AG08396 (cell line): ENCODE measurements around the gene HRK.

Source experiments
- DNase-seq: peaks from one replicate; pipeline ENCODE4 v3.0.0; 2012; ENCODE audit warnings: low spot score, mixed read lengths

HRK gene

GRCh38 chr12:116897476-116897875 is 16.2 kb upstream of the HRK start:
- DNase-seq = no peak

DNA sequence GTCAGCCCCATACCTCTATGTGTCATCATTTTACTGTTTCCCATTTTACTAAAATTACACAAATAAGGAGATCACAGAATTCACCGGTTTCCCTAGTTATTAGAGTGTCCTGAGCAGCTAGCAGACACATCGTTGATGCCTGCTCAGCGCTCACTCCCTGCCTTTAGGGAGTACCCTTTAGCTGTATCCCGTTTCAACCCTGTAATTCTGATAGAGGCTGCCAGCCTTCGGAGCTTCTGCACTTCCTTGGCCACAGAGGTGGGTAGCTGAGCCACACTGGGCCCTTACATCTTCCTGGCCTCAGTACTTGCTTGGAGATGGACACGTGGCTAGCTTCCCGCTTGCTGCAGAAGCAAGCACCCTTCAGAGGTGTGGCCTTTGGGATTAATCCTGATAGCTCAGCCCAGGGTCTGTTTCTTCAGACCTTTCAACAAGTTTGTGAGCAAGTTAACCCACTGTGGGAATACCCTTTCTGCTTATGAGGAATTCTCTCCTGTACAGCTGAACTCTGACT is 15.2 kb upstream of the HRK start:
- no peak for DNase-seq

DNA sequence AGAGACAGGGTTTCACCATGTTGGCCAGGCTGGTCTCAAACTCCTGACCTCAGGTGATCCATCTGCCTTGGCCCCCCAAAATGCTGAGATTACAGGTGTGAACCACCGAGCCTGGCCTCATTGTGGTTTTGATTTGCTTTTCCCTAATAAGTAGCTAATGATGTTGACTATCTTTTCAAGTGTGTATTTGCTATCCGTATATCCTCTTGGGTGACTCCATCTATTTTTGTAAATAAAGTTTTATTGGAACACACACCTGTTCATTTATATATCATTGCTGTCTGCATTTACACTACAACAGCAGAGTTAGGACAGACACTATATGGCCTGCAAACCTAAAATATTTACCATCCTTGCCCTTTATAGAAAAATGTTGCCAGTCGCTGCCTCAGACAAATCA is 13.7 kb upstream of the HRK start:
- no peak for DNase-seq

DNA sequence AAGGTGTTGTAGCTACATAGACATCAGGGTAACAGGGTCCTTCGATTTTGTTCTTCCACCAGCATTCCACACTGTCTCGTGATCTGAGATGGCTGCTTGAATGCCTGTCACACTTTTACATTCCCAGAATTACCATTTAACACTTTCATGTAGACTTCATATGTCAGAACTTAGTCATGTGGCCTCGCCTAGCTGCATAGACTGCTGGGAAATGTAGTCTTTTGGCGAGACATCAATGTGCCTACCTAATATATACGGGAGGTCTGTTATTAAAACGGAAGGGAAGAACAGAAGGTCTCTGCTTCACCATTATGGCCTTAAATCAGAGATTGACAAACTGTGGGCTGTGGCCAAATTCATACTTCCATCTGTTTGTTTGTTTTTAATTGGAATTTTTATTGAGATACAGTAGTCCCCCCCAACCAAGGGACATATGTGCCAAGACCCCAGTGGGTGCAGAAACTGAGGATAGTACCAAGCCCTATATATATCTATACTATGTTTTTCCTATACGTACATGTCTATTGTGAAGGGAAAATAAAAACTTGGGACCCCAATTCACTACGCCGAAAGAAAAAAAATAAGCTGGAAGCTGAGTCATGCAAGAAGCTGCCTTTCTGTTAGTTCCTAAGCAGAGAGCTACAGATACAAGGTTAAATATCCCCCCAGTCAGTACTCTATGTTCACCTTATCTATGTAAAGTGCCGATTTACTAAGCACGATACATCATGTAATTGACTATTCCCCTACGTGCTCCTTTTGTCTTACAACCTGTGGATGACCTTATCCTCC is 11.3 kb upstream of the HRK start:
- no peak for DNase-seq

GRCh38 chr12:116891019-116891418 is 9.8 kb upstream of the HRK start:
- no peak for DNase-seq

- DNase-seq = no peak
Measured at GRCh38 chr12:116890330-116890729, 9.1 kb upstream of the HRK start.

- no peak for DNase-seq
Measured at GRCh38 chr12:116887897-116888296, 6.7 kb upstream of the HRK start.

DNA sequence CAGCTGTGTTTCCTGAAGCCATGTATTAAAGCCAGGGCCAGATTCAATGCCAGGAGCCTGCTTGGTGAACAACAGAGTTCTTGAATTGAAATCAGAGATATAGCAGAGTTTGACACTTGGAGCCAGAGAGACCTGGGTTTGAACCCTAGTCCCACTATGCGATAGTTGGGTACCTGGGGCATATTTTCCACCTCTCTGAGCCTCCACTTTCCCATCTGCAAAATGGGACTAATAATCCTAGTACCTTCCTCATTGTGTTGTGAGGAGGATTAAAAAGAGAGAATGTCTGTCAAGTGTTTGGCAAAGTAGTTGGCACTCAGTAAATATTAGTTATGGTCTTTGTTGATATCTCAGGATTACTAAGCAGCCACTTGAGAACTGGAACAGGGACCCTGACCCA is 6.0 kb upstream of the HRK start:
- no peak for DNase-seq

DNA sequence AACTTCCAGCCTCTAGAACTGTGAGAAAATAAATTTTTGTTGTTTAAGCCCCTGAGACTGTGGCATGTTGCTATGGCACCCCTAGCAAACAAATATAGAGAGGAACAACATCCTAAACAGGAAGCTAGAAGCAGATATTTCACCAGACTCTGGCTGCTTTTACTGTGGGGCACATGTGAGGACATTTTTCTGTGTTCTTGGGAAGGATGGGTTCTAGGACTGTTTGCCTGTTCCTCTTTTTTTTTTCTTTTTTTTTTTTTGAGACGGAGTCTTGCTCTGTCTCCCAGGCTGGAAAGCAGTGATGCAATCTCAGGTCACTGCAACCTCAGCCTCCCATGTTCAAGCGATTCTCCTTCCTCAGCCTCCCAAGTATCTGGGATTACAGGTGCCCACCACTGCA is 4.2 kb upstream of the HRK start:
- DNase-seq = no peak

- no peak for DNase-seq
Measured at GRCh38 chr12:116884871-116885270, 3.6 kb upstream of the HRK start.

GRCh38 chr12:116882742-116883141 is 1.5 kb upstream of the HRK start:
- peak; percentile 71 for DNase-seq

- no peak for DNase-seq
Measured at GRCh38 chr12:116881877-116882507, 751 bp upstream of the HRK start.

DNA sequence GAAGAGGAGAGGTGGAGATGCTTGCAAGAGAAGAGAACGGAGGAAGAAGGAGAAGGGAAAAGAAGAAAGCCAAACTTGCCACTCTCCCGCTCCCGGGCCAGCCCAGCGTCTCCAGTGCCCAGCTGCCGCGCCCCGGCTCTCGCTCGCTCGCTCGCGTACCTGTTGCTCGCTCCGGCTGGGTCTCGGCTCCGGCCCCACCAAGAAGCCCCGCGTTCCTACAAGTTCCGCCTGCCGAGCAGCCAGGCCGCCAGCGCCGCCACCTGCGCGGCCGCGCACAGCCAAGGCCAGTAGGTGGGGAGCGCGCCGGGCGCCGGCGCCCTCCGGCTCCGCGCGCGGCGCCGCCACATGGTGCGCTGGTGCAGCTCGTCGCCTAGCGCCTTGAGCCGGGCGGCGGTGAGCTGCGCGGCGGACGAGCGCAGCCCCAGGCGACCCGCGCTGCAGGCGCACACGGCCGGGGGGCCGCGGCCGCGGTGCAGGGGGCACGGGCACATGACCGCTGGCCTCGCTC is 370 bp downstream of the HRK start:
- peak; percentile 68 for DNase-seq

DNA sequence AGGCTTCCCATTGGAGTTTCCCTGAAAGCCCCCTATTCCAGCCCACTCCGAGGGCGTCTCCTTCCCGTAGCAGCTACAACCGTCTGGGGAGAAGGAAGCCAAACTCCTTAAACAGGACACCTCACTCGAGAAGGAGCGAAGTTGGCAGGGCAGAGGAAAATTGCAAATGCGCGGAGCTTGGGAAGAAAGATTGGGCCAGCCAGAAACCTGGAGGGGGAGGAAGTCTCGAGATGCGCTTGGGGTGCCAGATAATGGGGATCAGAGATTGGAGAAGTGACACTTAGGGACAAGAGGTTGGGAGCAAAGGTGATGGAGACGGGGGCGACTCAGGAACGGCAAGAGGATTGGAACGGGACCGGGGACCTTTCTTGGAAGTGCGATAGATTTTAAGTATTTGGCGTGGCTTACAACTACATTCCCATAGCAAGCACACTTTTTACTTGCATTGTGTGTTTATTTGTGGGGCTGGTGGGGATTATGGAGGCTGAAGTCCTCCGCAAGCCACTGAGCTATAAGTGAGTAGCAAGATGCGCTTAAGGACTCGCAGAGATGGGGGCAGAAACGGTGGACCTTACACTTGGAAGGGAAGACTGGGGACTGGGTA is 926 bp downstream of the HRK start:
- no peak for DNase-seq

DNA sequence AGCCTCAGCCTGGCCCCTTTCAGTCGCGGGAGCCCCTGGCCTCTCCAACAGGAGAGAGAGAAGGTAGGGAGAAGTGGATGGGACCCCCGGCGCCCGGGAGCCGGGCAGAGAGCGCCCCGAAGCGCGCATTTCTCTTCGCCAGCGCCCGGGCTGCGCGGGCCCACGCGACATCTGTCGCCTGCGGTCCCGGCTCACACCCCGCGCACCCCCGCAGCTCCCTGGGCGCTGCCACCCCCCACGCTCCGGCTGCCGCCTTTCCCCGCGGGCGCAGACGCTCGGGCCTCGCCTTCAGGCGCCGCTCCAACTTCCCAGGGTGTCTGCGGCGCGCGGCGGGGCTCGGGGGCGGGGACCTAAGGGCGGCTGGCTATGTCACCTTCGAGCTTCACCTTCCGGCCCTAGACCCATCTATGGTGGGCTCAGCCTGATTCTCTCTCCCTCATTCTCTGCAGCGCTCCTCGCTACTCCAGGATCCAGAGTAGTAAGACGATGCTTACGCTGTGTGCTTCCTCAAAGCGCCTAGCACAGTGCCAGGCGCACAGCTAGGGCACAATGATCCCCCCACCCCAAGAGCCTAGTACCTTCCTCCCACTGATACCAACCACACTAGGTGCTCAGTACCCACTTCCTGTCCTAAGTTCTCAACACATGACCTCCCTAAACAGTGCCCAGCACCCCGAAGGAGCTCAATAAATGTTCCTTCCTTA is 1.6 kb downstream of the HRK start:
- no peak for DNase-seq

- peak; percentile 53 for DNase-seq
Measured at GRCh38 chr12:116878567-116879508, 2.4 kb downstream of the HRK start.

DNA sequence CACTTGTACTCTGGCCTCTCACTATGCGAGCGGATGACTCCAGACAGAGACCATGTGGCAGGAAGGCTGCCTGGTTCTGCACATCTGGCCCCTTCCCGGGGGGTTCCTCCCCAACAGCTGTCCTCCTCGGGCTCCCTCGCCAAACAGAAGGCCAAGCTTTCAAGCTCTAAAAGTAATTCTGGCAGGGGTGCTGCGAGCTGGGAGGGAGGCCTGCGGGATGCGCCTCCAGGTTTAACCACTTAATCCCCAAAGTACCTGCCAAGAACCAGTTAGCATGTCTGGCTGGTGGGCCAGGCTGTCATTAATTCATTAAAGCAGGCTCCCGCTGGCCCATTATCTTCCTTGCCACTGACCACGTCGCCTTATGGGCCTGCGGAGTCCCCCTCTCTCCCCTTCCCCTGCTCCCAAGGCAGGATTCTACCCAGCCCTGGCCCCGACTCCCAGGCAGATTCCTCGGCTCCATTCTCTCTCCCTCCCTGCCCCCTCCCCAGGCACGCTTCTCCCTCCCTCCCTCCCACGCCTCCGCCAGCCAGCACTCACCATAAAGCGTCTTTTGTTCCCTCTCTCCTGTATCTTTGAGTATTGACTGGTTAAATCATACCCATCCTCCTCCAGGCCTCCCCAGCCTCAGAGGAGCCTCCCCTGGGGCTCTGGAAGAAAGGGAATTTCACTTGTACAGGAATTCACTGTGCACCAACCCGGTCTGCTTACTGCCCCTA is 4.9 kb downstream of the HRK start:
- no peak for DNase-seq

- DNase-seq = no peak
Measured at GRCh38 chr12:116874324-116874995, 6.8 kb downstream of the HRK start.

DNA sequence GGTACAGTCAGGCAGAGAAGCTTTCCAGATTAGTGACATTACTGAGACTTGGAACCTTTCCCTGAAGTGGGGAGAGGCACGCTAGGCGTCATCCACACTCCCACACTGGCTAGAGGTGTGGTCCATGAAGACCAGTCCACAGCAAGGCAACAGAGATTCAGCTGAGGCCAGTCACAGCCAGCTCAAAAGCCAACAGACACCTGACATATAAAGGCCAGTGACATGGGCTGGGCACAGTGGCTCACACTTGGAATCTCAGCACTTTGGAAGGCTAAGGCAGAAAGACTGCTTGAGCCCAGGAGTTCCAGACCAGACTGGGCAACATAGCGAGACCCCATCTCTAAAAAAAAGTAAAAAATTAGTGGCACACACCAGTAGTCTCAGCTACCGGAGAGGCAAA is 10.9 kb downstream of the HRK start:
- no peak for DNase-seq

DNA sequence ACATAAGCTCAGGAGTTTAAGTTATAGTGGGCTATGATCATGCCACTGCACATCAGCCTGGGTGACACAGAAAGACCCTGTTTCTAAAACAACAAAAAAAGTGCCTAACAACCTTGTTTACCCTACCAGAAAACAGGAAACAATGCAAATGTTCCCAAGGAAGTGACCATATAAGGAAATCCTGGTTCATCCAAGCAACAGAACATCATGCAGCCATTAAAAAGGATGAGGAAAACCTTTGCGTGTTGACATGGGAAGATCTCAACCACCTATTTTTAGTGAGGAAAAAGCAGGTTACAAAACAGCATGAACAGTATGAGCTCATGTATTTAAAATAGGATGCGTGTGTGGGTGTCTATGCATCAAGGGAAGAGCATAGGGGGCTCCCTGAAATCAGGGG is 13.7 kb downstream of the HRK start:
- DNase-seq = no peak
